ENCODE results near the gene KCNMB1.

The KCNMB1 gene

GRCh38 chr5:170375283-170375682 is 13.9 kb downstream of the KCNMB1 start:
- no peak for DNase-seq

DNA sequence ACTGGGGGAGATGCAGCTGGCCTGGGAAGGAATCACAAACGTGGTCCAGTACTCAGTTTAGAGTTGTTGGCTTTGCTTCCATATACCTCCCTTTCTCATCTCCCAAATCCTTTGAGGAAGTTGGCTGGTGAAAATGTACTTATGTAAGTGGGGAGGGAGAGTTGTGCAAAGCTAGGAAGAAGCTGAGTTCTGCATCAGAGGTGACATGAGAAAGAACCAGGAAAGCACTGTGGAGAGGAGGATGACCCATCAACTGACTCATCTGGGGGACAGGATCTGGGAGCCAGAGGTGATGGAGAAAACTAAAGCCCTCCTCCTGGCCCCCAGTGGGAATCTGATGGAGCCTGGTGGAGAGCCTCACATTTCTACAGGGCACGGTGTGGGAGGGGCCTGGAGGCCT is 16.2 kb downstream of the KCNMB1 start:
- no peak for DNase-seq

DNA sequence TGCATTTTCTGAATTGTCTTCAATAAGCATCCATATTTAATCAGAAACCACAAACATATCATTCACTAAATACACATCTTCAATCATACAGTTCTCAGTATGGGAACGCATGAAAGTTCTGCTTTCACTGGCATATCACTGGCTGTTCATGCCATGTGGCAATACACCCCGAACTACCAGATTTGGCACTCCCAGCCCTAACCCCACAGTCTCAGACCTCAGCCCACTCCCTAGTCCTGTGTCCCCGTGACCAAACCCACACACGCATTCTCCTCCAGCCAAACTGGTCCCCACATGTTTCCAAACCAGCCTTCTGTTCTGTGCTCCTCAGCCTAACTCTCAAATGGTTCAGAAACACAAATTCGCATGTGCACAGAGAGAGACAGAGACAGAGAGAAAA is 20.6 kb downstream of the KCNMB1 start:
- DNase-seq = no peak

DNA sequence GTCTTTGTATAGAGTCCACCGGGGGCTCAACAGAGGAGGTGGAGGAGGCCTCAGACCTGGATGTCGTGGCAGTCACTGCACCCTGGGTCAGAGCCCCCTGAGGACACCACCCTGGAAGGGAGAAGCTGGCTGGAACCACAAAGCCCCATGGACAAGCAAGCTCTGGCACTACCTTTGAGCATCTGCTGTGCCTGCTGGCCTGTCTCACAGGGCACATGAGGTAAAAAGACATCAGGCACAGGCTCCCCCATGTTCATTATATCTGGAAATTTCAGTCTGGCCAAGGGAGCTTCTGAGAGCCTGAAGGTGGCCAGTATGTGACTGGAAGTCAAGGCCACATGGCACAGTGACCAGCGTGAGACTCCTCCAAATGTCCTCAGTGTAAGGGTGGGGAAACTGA is 22.9 kb downstream of the KCNMB1 start:
- DNase-seq = no peak

DNA sequence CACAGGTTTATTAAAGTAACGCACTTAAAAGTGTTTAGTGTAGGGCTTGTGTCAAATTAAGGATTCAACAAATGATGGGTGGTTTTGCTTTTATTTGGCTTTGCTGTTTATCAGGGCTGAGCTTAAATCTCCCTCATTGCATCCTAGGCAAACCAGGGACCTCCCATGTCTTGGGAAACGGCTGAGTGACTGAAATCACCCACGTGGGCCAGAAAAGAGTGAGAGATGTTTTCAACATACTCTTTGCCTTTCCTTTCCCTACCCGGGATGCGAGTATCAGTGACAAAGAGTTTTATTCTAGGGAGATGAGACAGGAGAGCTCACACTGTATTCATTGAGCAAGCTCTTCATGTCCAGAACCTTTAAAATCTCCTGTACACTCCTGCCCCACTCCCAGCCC is 23.3 kb downstream of the KCNMB1 start:
- DNase-seq = no peak

DNA sequence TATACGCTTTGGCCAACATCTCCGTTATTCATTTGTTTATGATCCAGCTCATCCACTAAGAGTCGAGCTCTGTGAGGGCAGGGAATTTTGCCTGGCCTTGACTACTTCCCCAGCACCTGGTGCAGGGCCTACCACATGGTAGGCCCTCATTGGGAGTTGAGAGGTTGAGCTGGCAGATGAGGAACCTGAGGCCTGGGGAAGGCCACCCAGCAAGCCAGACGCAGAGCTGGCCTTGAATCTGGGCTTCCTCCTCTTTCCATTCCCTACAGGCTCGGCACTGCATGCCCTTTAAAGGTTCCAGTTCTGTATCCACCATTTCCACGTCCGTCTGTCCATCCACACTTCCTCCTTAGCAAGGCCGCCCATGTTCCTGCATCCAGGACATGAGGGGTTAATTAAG is 24.2 kb downstream of the KCNMB1 start:
- DNase-seq = no peak

- DNase-seq = peak; percentile 91 to 92
These were observed 25.5 kb downstream of the KCNMB1 start for GRCh38 chr5:170363671-170364070.

GRCh38 chr5:170362656-170363055 is 26.5 kb downstream of the KCNMB1 start:
- no peak for DNase-seq

DNA sequence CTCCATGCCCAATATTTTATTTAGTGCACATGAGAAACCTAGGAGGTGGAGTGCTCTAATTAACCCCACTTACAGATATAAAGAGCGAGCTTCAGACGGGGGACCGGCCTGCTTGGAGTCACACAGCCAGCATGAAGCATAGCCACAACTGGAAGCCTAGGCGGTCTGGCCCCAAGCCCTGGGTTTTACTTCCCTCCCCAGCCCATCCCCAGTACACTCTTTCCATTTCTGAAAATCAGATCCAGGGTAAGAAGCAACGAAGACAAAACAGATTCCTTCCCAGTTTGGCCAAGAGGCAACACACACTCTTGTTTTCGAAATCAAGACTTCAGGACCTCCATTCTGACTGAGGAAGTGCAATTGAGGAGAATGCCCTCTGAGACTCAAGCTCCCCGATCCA is 27.1 kb downstream of the KCNMB1 start:
- DNase-seq = no peak

DNA sequence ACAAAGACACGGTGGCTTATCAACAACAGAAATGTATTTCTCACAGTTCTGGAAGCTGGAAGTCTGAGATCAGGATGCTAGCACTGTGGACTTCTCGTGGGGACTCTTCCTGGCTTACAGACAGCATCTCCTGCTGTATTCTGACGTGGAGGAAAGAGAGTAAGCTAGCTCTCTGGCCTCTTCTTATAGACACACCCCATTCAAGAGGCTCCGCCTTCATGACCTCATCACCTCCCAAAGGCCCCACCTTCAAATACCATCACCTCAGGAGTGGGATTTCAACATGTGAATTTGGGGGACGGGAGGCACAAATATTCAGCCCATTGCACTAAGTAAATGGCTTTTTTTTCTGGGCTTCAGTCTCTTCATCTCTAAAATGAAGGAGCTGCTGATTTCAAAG is 27.6 kb downstream of the KCNMB1 start:
- no peak for DNase-seq

DNA sequence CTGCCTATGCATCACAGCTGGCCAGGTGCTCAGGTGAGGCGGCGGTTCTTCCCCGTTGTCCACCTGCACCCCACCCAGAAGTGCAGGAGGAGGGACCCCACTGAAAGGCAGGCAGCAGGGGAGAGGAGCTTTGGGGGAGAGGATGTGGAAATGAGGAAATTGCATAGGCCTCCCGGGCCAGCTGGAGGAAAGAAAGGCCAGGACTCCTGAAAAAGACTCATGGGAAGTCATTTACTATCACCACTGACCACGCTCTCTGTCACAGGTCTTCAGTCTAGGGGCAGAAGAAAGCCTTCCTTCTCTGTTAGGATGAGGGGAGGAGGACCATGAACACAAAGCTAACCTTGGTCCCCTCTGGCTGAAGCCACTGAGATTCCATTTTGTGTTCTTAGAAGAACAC is 28.1 kb downstream of the KCNMB1 start:
- no peak for DNase-seq

DNA sequence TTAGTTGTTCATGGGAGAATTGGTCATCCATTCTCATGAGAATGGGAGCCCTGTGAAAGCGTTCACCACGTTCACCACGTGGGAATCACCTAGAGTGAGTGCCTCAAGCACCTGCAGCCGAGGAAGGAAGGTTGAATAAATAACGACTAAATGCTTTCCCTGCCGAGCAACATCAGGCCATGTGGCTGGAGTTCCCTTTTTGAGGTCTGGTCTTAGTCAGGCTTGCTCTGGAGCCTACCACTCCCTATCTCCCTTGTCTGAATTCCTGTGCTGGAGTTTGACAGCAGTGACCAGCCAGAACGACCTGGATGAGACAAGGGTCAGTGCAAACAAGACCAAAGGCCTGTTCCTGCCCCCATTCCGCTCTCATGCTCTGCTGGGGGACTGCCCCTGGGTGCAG is 28.5 kb downstream of the KCNMB1 start:
- peak; percentile 41 to 60 for DNase-seq

- DNase-seq = peak; percentile 89 to 91
These were observed 31.2 kb downstream of the KCNMB1 start for GRCh38 chr5:170357955-170358444.

GRCh38 chr5:170355601-170356098 is 33.5 kb downstream of the KCNMB1 start:
- no peak for DNase-seq

DNA sequence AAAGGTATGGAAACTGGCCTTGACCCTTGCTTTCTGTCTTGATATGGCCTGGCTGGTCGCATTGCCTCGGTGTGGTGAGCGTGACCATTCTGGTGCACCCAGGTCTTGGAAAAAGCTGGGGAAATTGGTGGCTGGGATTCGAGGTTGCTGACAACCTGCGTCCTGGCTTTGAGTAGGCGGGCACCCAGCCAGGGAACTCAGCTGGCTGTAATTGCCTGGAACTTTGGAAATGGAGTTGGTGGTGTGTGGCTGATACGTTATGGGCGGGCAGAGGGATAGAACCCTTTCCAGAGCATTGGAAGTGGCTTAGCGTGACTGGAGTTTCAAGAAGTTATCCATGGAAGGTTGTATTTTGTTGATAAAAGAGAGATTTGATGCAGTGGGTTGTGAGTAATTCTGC is 35.2 kb downstream of the KCNMB1 start:
- DNase-seq = no peak

GRCh38 chr5:170353011-170353761 is 36.0 kb downstream of the KCNMB1 start:
- DNase-seq = peak in 1 of 2 experiments; percentile 8

DNA sequence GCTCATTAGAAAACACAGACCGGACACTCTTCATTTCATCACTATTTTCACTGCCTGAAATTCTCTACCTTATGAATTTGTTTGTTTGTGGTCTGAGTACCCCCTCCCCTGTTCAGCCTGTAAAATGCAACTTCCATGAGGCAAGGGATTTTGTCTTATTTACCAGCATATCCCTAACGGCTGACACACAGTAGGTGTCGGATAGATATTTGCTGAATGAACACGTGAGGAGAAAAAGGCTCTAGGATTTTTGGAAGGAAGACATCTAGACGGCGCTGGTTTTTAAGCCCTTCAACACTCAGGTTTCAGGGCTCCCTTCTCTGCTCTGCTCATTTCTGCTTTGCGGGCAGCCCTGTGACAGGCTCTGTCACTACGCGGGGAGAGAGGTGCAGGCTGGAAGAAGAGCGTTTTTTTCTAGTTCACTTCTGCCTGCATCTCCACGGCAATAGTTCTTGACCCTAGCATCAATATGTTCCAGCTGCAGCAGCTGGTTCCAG is 41.0 kb downstream of the KCNMB1 start:
- DNase-seq = no peak

GRCh38 chr5:170347022-170347567 is 42.1 kb downstream of the KCNMB1 start:
- DNase-seq = no peak

DNA sequence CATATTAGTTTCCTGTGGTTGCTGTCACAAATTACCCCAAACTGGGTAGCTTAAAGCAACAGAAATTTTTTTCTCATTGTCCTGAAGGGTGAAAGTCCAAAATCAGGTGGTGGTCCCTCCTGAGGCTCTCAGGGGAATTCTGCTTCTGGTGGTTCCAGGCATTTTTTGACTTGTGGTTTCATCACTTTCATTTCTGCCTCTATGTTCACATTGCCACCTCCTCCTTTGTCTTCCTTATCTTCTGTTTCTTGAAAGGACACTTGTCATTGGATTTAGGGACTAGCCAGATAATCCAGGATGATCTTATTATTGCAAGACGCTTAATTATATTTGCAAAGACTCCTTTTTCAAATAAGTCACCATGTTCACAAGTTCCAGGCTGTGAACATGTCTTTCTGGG is 43.2 kb downstream of the KCNMB1 start:
- no peak for DNase-seq

GRCh38 chr5:170343177-170343576 is 46.0 kb downstream of the KCNMB1 start:
- no peak for DNase-seq

DNA sequence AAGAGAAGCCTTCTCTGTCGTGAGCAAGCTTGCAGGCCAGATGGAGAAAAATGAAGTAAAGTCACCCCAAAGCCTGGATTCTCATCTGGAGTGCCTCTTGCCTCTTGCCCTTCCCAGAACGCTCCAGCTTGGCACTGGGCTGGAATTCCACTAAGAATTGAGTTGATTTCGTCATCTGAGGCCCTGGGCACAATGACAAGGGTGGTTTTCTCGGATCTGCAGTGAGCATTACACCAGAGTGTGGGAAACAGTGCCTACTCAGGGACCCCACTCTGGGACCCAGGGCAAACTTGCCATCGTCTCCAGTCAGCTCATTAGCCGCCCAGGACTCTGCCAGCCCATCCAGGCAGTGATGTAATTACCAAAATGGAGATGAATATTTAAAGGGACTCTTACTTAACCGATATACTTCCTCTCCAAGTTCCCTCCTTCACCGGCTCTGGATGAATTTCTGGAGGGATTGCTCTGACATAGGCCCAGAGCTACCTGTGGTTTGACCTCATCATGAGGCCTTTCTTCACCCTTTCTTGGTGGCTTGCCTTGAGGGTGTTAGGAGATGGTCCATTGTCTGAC is 46.9 kb downstream of the KCNMB1 start:
- DNase-seq = no peak

GRCh38 chr5:170341545-170341944 is 47.6 kb downstream of the KCNMB1 start:
- no peak for DNase-seq

- no peak for DNase-seq
These were observed 49.4 kb downstream of the KCNMB1 start for GRCh38 chr5:170339780-170340167.

Data from AML-193 (cell line).